Measurements from ENCODE around the gene CPXM2. TPM values are rescaled to one million over a fixed set of nuclear protein-coding genes. Genes with fewer than 3 reads are reported as not detected.

The CPXM2 gene
- total RNA-seq, 1 experiment from 2014 or later, result not detected

GRCh38 chr10:123863183-123863575, 28.4 kb downstream of the CPXM2 start:
- Histone ChIP-seq H3K4me3 (ENCODE audit: low read depth, low read length) (no peak overlapping the region), H3K36me3 (ENCODE audit: control insufficient read depth, insufficient read depth, low read length) (no peaks in the 10 kb centered on the region), H3K27me3 (replicated peaks; ENCODE audit: control insufficient read depth, insufficient read depth, low read length) (no peaks in the 10 kb centered on the region), H3K9me3 (no peaks in the 10 kb centered on the region), H3K4me1 (no peaks in the 10 kb centered on the region)
- Mint-ChIP-seq H3K4me1 (ENCODE audit: low read depth, unreplicated experiment) (no peaks in the 10 kb centered on the region), H3K36me3 (ENCODE audit: insufficient read depth, unreplicated experiment) (peaks cover 6% of the 10 kb centered on the region), H3K27me3 (ENCODE audit: insufficient read depth, unreplicated experiment) (peaks cover 6% of the 10 kb centered on the region), H3K27ac (ENCODE audit: unreplicated experiment) (no peak overlapping the region), H3K4me3 (ENCODE audit: unreplicated experiment) (no peak overlapping the region), H3K9me3 (ENCODE audit: unreplicated experiment) (no peaks in the 10 kb centered on the region)
- ChIA-PET CTCF (no interaction called here), POLR2A (no interaction called here)
- BruUV-seq (replicated peaks), result no TSS peak
- no peak for DNase-seq
- intact Hi-C loops (cut with micrococcal nuclease; ENCODE audit: unreplicated experiment), result no loop called here
- TF ChIP-seq, protein P1, sequence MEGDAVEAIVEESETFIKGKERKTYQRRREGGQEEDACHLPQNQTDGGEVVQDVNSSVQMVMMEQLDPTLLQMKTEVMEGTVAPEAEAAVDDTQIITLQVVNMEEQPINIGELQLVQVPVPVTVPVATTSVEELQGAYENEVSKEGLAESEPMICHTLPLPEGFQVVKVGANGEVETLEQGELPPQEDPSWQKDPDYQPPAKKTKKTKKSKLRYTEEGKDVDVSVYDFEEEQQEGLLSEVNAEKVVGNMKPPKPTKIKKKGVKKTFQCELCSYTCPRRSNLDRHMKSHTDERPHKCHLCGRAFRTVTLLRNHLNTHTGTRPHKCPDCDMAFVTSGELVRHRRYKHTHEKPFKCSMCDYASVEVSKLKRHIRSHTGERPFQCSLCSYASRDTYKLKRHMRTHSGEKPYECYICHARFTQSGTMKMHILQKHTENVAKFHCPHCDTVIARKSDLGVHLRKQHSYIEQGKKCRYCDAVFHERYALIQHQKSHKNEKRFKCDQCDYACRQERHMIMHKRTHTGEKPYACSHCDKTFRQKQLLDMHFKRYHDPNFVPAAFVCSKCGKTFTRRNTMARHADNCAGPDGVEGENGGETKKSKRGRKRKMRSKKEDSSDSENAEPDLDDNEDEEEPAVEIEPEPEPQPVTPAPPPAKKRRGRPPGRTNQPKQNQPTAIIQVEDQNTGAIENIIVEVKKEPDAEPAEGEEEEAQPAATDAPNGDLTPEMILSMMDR (IDR thresholded peaks at IDR 0.05; ENCODE audit: insufficient read depth in 1 of 2, low read depth in 1 of 2, low read length in 1 of 2, severe bottlenecking in 1 of 2, unreplicated experiment in 1 of 2), result no peak

- intact Hi-C loops (cut with micrococcal nuclease; ENCODE audit: unreplicated experiment), result no loop called here
- Histone ChIP-seq H3K9me3 (no peaks in the 10 kb centered on the region), H3K4me1 (no peaks in the 10 kb centered on the region), H3K36me3 (ENCODE audit: control insufficient read depth, insufficient read depth, low read length) (no peaks in the 10 kb centered on the region), H3K4me3 (ENCODE audit: low read depth, low read length) (no peak overlapping the region), H3K27me3 (replicated peaks; ENCODE audit: control insufficient read depth, insufficient read depth, low read length) (no peaks in the 10 kb centered on the region)
- Mint-ChIP-seq H3K9me3 (ENCODE audit: unreplicated experiment) (no peaks in the 10 kb centered on the region), H3K4me1 (ENCODE audit: low read depth, unreplicated experiment) (no peaks in the 10 kb centered on the region), H3K36me3 (ENCODE audit: insufficient read depth, unreplicated experiment) (peaks cover 6% of the 10 kb centered on the region), H3K27ac (ENCODE audit: unreplicated experiment) (no peak overlapping the region), H3K4me3 (ENCODE audit: unreplicated experiment) (no peak overlapping the region), H3K27me3 (ENCODE audit: insufficient read depth, unreplicated experiment) (peaks cover 6% of the 10 kb centered on the region)
- POLR2A ChIA-PET, result no interaction called here
- TF ChIP-seq, protein P1 (IDR thresholded peaks at IDR 0.05; ENCODE audit: insufficient read depth in 1 of 2, low read depth in 1 of 2, low read length in 1 of 2, severe bottlenecking in 1 of 2, unreplicated experiment in 1 of 2), result no peak
- no TSS peak for BruUV-seq (replicated peaks)
- CTCF ChIA-PET, result no interaction called here
- DNase-seq, result no peak
Measured at GRCh38 chr10:123862421-123863182, 29.0 kb downstream of the CPXM2 start.

DNA sequence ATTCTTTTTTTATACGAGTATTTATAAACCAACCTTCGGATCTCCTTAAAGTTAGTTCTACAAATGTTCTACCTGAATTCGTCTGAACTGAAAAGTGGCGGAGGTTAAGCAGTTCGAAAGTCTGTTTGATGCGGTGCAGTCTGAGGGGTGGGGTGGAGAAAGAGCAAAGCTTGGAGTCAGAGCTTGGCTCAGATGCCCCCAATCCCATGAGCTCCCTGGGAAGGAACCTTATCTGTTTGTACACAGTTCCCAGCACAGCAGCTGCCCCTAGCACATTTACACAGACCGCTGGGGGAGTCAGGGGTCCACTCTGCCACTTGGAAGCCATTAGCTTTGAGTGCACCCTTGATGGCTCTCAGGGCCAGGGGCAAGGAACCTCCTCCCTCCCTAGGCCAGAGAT, 30.8 kb downstream of the CPXM2 start:
- CTCF ChIA-PET, result no interaction called here
- no peaks in the 10 kb centered on the region for H3K27me3 ChIP-seq (replicated peaks; ENCODE audit: control insufficient read depth, insufficient read depth, low read length)
- POLR2A ChIA-PET, result no interaction called here
- Mint-ChIP-seq H3K36me3 (ENCODE audit: insufficient read depth, unreplicated experiment) (peaks cover 5% of the 10 kb centered on the region), H3K9me3 (ENCODE audit: unreplicated experiment) (no peaks in the 10 kb centered on the region), H3K4me3 (ENCODE audit: unreplicated experiment) (no peak overlapping the region), H3K27ac (ENCODE audit: unreplicated experiment) (no peak overlapping the region), H3K27me3 (ENCODE audit: insufficient read depth, unreplicated experiment) (peaks cover 7% of the 10 kb centered on the region), H3K4me1 (ENCODE audit: low read depth, unreplicated experiment) (no peaks in the 10 kb centered on the region)
- H3K9me3 ChIP-seq, result no peaks in the 10 kb centered on the region
- TF ChIP-seq, protein P1 (IDR thresholded peaks at IDR 0.05; ENCODE audit: insufficient read depth in 1 of 2, low read depth in 1 of 2, low read length in 1 of 2, severe bottlenecking in 1 of 2, unreplicated experiment in 1 of 2), result no peak
- DNase-seq, result no peak
- H3K4me1 ChIP-seq, result no peaks in the 10 kb centered on the region
- no peaks in the 10 kb centered on the region for H3K36me3 ChIP-seq (ENCODE audit: control insufficient read depth, insufficient read depth, low read length)
- intact Hi-C loops (cut with micrococcal nuclease; ENCODE audit: unreplicated experiment), result no loop called here
- no peak overlapping the region for H3K4me3 ChIP-seq (ENCODE audit: low read depth, low read length)
- BruUV-seq (replicated peaks), result no TSS peak

All from Caco-2 (cell line).